Activated naive CD4-positive, alpha-beta T cell treated with anti-CD3 and anti-CD28 coated beads for 36 hours (primary cell): ENCODE measurements around the gene TAF12. TPM values are rescaled to one million over a fixed set of nuclear protein-coding genes. Genes with fewer than 3 reads are reported as not detected.
A peak's percentile ranks its signal among the peaks of the same experiment; 100 is the strongest.
"Not testable (repeated sequence)": the region's sequence is repeated elsewhere in the genome, so short reads cannot be mapped to it uniquely, and the experiment has no call there.

ENCODE experiments used
- CTCF ChIA-PET: fragments of 350-600 bp; sonication (Branson Sonifier 250); formaldehyde crosslinking; loops from one replicate; lab custom pipeline; 2021; ENCODE audit warnings: antibody characterized with exemption; lab: Charles Lee
- DNase-seq: peaks from one replicate; pipeline ENCODE4 v3.0.0-alpha.2; 2020
- H3K27ac Mint-ChIP-seq: one replicate; pipeline ENCODE4 v1.8.0; 2021; ENCODE audit warnings: mild to moderate bottlenecking, mixed read lengths
- H3K27me3 Mint-ChIP-seq: one replicate; pipeline ENCODE4 v1.8.0; 2021; ENCODE audit warnings: low read depth, mixed read lengths
- H3K36me3 Mint-ChIP-seq: one replicate; pipeline ENCODE4 v1.8.0; 2021; ENCODE audit warnings: low read depth, mixed read lengths
- H3K4me1 Mint-ChIP-seq: one replicate; pipeline ENCODE4 v1.8.0; 2021; ENCODE audit warnings: low read depth, mixed read lengths
- H3K4me3 Mint-ChIP-seq: one replicate; pipeline ENCODE4 v1.8.0; 2021; ENCODE audit warnings: mild to moderate bottlenecking, moderate library complexity, mixed read lengths
- H3K9me3 Mint-ChIP-seq: one replicate; pipeline ENCODE4 v1.8.0; 2021; ENCODE audit warnings: mixed read lengths
- intact Hi-C: fragments of 100-400 bp; cut with micrococcal nuclease; formaldehyde crosslinking; loops from one replicate; pipeline ENCODE4 v1.15.1; 2023
- total RNA-seq, 2 experiments: library from RNA; stranded (reverse); gene quantifications; one replicate each; pipeline ENCODE4 v1.2.3, GENCODE V29; 2021

The TAF12 gene
- total RNA-seq, 2 experiments from 2014 or later: 22.5 to 23.5 TPM

GRCh38 chr1:28594686-28595411 lies 48.0 kb downstream of the TAF12 start:
- H3K36me3 Mint-ChIP-seq, H3K9me3 Mint-ChIP-seq, DNase-seq, H3K4me3 Mint-ChIP-seq, H3K4me1 Mint-ChIP-seq, H3K27ac Mint-ChIP-seq, intact Hi-C loops, CTCF ChIA-PET: not testable (repeated sequence)
- peaks cover 14% of the 10 kb centered on the region for H3K27me3 Mint-ChIP-seq

DNA sequence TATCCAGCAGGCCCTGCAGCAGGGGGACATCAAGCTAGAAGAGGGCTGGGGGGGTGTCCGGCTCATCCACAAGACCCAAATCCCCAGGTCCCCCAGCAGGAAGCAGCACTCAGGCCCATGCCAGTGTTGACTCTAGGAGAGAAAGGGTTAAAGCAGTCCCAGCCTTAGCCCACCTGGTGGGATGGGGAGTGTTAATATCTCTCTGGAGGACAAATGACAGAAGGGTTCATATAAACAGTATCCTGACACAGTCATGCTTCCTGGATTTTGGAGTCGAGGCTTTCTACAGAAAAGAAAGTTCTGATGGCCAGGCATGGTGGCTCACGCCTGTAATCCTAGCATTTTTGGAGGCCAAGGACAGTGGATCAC lies 48.9 kb downstream of the TAF12 start:
- DNase-seq, H3K27ac Mint-ChIP-seq, H3K4me3 Mint-ChIP-seq, H3K4me1 Mint-ChIP-seq, CTCF ChIA-PET, H3K9me3 Mint-ChIP-seq, intact Hi-C loops, H3K36me3 Mint-ChIP-seq: not testable (repeated sequence)
- peaks cover 14% of the 10 kb centered on the region for H3K27me3 Mint-ChIP-seq

GRCh38 chr1:28592321-28593071 lies 50.4 kb downstream of the TAF12 start:
- CTCF ChIA-PET: no interaction called here
- intact Hi-C loops: no loop called here
- Mint-ChIP-seq H3K27ac (no peak overlapping the region), H3K4me1 (peaks cover 9% of the 10 kb centered on the region), H3K4me3 (peak overlapping the region; percentile 66), H3K9me3 (no peaks in the 10 kb centered on the region), H3K27me3 (peaks cover 14% of the 10 kb centered on the region), H3K36me3 (peaks cover 8% of the 10 kb centered on the region)
- DNase-seq: no peak

DNA sequence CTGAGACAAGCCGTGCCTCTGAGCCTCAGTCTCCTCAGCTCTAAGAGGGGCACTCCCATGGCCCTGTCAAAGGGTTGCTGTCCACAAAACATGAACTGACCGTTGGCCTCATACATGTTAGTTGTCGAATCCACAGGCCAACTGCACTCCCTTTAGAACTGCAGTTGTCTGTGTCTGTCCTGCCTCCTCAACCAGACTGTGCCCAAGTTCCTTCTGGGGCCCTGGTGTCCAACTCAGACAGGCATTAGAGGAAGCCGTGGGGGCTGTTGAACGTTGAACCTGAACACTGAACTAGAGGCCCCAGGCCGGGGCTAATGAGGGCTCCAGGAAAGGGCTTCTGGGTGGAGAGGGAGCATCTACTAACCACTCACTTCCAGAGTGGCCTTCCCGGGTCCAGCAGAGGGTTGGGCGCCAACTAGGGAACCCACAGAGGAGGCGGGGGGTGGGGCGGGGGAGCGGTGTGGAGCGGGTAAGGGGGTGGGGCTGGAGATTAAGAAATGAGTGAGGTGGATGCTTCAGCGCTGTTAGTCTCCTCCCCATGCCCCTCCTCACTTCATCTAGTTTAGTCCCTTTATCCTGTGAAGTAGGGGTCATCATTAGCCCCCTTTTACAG lies 51.1 kb downstream of the TAF12 start, which contains the start of gene RAB42:
Gene RAB42 (plus strand): TSS at position 558 of the 613 bp plus-strand sequence. CDS start 247 bp downstream, outside the sequence.
- peaks cover 9% of the 10 kb centered on the region for H3K4me1 Mint-ChIP-seq
- peaks cover 14% of the 10 kb centered on the region for H3K27me3 Mint-ChIP-seq
- peak within 1 kb of the TSS; percentile 66 for H3K4me3 Mint-ChIP-seq
- H3K36me3 Mint-ChIP-seq: peaks cover 8% of the 10 kb centered on the region
- CTCF ChIA-PET: no interaction called here
- no peaks in the 10 kb centered on the region for H3K9me3 Mint-ChIP-seq
- H3K27ac Mint-ChIP-seq: no peak within 1 kb of the TSS
- intact Hi-C loops: no loop called here
- no peak for DNase-seq

DNA sequence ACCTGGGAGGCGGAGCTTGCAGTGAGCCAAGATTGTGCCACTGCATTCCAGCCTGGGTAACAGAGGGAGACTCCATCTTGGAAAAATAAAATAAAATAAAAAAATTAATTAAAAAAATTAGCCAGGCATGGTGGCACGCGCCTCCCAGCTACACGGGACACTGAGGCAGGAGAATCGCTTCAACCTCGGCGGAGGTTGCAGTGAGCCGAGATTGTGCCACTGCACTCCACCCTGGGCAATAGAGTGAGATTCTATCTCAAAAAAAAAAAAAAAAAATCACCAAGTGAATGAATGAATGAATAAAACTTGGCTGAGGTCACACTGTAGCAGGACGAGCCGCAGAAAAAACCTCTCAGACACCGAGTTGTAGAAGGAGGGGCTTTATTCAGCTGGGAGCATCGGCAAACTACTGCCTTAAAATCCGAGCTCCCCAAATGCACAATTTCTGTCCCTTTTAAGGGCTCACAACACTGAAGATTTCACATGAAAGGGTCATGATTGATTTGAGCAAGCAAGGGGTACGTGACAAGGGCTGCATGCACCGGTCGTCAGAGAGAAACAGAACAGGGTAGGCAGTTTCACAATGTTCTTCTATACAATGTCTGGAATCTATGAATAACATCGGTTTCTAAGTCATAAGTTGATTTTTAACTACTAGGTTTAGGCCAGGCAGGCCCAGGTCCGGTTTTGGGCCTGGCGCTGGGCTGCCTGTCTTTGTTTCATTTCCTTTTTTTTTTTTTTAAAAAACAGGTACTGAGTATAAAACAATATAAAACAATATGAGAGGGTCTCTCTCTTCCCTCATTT lies 56.1 kb downstream of the TAF12 start:
- H3K27me3 Mint-ChIP-seq, intact Hi-C loops, H3K4me3 Mint-ChIP-seq, H3K36me3 Mint-ChIP-seq, H3K27ac Mint-ChIP-seq, H3K9me3 Mint-ChIP-seq, DNase-seq, H3K4me1 Mint-ChIP-seq: not testable (repeated sequence)
- CTCF ChIA-PET: interaction anchor here (0.6 to 0.8 kb wide), 3 partner anchors 223 to 377 kb away, joined by 3 to 6 read pairs (median 3); no protein-coding TSS in a partner anchor

GRCh38 chr1:28582248-28582615 lies 60.6 kb downstream of the TAF12 start:
- CTCF ChIA-PET: interaction anchor here (1.2 to 1.9 kb wide), 5 partner anchors 22 to 334 kb away, joined by 3 to 8 read pairs (median 5); partner anchors contain the start of gene TRNAU1AP
- intact Hi-C loops: loop anchor here (1.0 to 5.0 kb wide), 3 partner anchors 154 to 335 kb away; partner anchors contain the start of genes PHACTR4 and YTHDF2
- H3K4me1 Mint-ChIP-seq: peaks cover 29% of the 10 kb centered on the region
- peak overlapping the region; percentile 94 for H3K27ac Mint-ChIP-seq
- H3K27me3 Mint-ChIP-seq: no peaks in the 10 kb centered on the region
- peaks cover 42% of the 10 kb centered on the region for H3K36me3 Mint-ChIP-seq
- peak overlapping the region; percentile 98 for H3K4me3 Mint-ChIP-seq
- no peak for DNase-seq
- no peaks in the 10 kb centered on the region for H3K9me3 Mint-ChIP-seq

- Mint-ChIP-seq H3K27ac (peak overlapping the region; percentile 94), H3K36me3 (peaks cover 45% of the 10 kb centered on the region), H3K4me3 (peak overlapping the region; percentile 98), H3K4me1 (peaks cover 29% of the 10 kb centered on the region), H3K9me3 (no peaks in the 10 kb centered on the region), H3K27me3 (no peaks in the 10 kb centered on the region)
- peak; percentile 94 for DNase-seq
- intact Hi-C loops: loop anchor here (1.0 to 5.0 kb wide), 9 partner anchors 28 to 334 kb away; partner anchors contain the start of genes GMEB1, MED18, PHACTR4 and TAF12
- CTCF ChIA-PET: interaction anchor here (0.6 to 1.9 kb wide), 7 partner anchors 22 to 333 kb away, joined by 3 to 8 read pairs (median 5); partner anchors contain the start of gene TRNAU1AP
Measured at GRCh38 chr1:28581531-28582247, 61.2 kb downstream of the TAF12 start.

GRCh38 chr1:28580722-28581530 lies 61.9 kb downstream of the TAF12 start:
- peak overlapping the region; percentile 98 for H3K4me3 Mint-ChIP-seq
- DNase-seq: peak; percentile 76
- CTCF ChIA-PET: interaction anchor here (0.6 to 1.9 kb wide), 7 partner anchors 10 to 332 kb away, joined by 3 to 8 read pairs (median 4); partner anchors contain the start of gene TRNAU1AP
- peaks cover 45% of the 10 kb centered on the region for H3K36me3 Mint-ChIP-seq
- H3K4me1 Mint-ChIP-seq: peaks cover 29% of the 10 kb centered on the region
- no peaks in the 10 kb centered on the region for H3K27me3 Mint-ChIP-seq
- H3K9me3 Mint-ChIP-seq: no peaks in the 10 kb centered on the region
- intact Hi-C loops: loop anchor here (1.0 to 5.0 kb wide), 8 partner anchors 28 to 334 kb away; partner anchors contain the start of genes GMEB1, MED18, PHACTR4 and TAF12
- peak overlapping the region; percentile 94 for H3K27ac Mint-ChIP-seq

DNA sequence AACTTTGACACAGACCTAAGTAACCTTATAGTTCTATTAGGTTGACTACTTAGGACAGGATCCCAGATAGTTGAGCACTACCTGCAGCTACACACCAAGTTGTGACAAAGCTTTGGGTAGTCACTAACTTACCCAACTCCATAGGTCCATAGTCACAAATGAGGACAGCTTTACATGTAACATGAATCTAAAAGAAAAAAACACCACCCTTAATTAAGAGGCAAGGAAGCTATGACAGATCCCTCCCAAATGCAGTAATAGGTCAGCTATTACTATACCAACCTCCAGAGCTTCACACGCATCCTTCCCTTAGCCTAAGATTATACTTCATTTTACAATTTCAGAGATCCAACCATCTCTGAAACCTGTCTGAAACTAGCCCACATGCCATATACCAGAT lies 63.5 kb downstream of the TAF12 start:
- Mint-ChIP-seq H3K9me3 (no peaks in the 10 kb centered on the region), H3K27ac (peak overlapping the region; percentile 94), H3K4me1 (peaks cover 29% of the 10 kb centered on the region), H3K27me3 (no peaks in the 10 kb centered on the region), H3K4me3 (peak overlapping the region; percentile 98), H3K36me3 (peaks cover 48% of the 10 kb centered on the region)
- DNase-seq: no peak
- intact Hi-C loops: no loop called here
- CTCF ChIA-PET: interaction anchor here (0.6 to 1.1 kb wide), 4 partner anchors 21 to 329 kb away, joined by 3 read pairs; no protein-coding TSS in a partner anchor

DNA sequence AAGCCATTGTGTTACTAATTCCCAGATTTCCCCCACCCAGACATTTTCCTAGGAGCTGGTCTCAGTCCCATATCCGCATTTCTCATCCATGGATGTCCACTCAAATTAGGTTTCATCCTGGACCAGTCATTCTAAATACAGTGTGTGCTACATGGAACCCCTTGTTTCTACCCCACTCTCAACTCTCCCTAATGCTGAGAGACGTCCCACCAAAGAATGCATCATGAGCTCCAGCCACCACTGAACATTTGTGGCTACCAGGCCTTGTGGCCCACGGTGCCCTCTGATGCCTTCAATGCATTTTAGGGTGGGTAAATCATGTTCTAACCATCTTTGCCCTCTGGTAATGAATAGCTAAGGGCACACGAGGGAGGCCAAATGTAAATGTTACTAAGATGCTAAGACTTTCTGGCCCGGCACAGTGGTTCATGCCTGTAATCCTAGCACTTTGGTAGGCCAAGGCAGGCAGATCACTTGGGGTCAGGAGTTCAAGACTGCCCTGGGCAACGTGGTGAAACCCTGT lies 64.1 kb downstream of the TAF12 start:
- Mint-ChIP-seq H3K9me3 (no peaks in the 10 kb centered on the region), H3K36me3 (peaks cover 48% of the 10 kb centered on the region), H3K4me3 (peak overlapping the region; percentile 98), H3K4me1 (peaks cover 29% of the 10 kb centered on the region), H3K27ac (peak overlapping the region; percentile 68), H3K27me3 (no peaks in the 10 kb centered on the region)
- intact Hi-C loops: no loop called here
- CTCF ChIA-PET: interaction anchor here (0.9 to 1.1 kb wide), 2 partner anchors 22 to 66 kb away, joined by 3 read pairs; no protein-coding TSS in a partner anchor
- no peak for DNase-seq
